OCI-LY3 (cell line): ENCODE data around the gene HOXD3.

Source experiments
- H2AFZ ChIP-seq: fragments of 200-600, 300-600 bp; shearing (Covaris generic); 2 replicates; pipeline ENCODE4 v1.6.0; 2014; ENCODE audit warnings: antibody characterized with exemption, low read depth, low read length
- H3K27ac ChIP-seq: fragments of 200-600, 300-600 bp; sonication (generic); 2 replicates; pipeline ENCODE4 v1.5.1; 2014; ENCODE audit warnings: mild to moderate bottlenecking, low read length, moderate library complexity, mixed read lengths
- H3K27me3 ChIP-seq: fragments of 200-600, 300-600 bp; sonication (generic); 2 replicates; pipeline ENCODE4 v1.6.1; 2014; ENCODE audit warnings: low read depth, low read length, mixed read lengths
- H3K36me3 ChIP-seq: fragments of 200-600, 300-600 bp; sonication (generic); replicated peaks from 2 replicates; pipeline ENCODE3; 2014; ENCODE audit warnings: low read depth, low read length, mixed read lengths
- H3K4me1 ChIP-seq: fragments of 300-600, 200-600 bp; sonication (generic); 2 replicates; pipeline ENCODE4 v1.6.1; 2014; ENCODE audit warnings: low read length, mixed read lengths
- H3K4me2 ChIP-seq: fragments of 200-600, 300-600 bp; sonication (generic); 2 replicates; pipeline ENCODE4 v1.6.1; 2014; ENCODE audit warnings: low read length, mixed read lengths
- H3K4me3 ChIP-seq: fragments of 300-600, 200-600 bp; sonication (generic); 2 replicates; pipeline ENCODE4 v1.5.1; 2014; ENCODE audit warnings: antibody characterized with exemption, mild to moderate bottlenecking, low read length, moderate library complexity
- H3K79me2 ChIP-seq: fragments of 300-600, 200-600 bp; shearing (Covaris generic); 2 replicates; pipeline ENCODE4 v1.6.1; 2014; ENCODE audit warnings: mild to moderate bottlenecking, low read length, mixed read lengths
- H3K9ac ChIP-seq: fragments of 300-600, 200-600 bp; shearing (Covaris generic); 2 replicates; pipeline ENCODE4 v1.6.0; 2014; ENCODE audit warnings: mild to moderate bottlenecking, low read length, moderate library complexity
- H3K9me3 ChIP-seq: fragments of 200-600, 300-600 bp; shearing (Covaris generic); 2 replicates; pipeline ENCODE4 v1.6.1; 2014; ENCODE audit warnings: low read length, mixed read lengths; ENCODE audit not compliant: insufficient read depth
- H4K20me1 ChIP-seq: fragments of 200-600, 300-600 bp; sonication (generic); 2 replicates; pipeline ENCODE4 v1.6.1; 2016; ENCODE audit warnings: low read length, mixed read lengths; ENCODE audit not compliant: insufficient read depth
- CTCF ChIP-seq: fragments of 200-600, 300-600 bp; sonication (generic); IDR thresholded peaks from 2 replicates; pipeline ENCODE4 v1.5.1; 2014; ENCODE audit warnings: antibody characterized with exemption, low read length, low read depth
- EZH2phosphoT487 ChIP-seq: fragments of 200-600 bp; shearing (Covaris generic); IDR thresholded peaks from 2 replicates; pipeline ENCODE4 v1.6.1; 2018; ENCODE audit warnings: antibody characterized with exemption, mixed run types, low read depth

HOXD3 gene

GRCh38 chr2:176156807-176157498, at the start of gene HOXD3:
Gene HOXD3, plus strand, starts transcription at chr2:176157307. Its CDS starts 11,808 bp downstream, at chr2:176169115.
- H3K4me2 ChIP-seq = no peak within 1 kb of the TSS
- no peaks in the 10 kb centered on the region for H3K9me3 ChIP-seq
- no peak within 1 kb of the TSS for H3K27ac ChIP-seq
- H3K4me1 ChIP-seq = no peaks in the 10 kb centered on the region
- no peak within 1 kb of the TSS for H3K9ac ChIP-seq
- H3K79me2 ChIP-seq = no peaks in the 10 kb centered on the region
- H3K27me3 ChIP-seq = no peaks in the 10 kb centered on the region
- no peaks in the 10 kb centered on the region for H4K20me1 ChIP-seq
- TF ChIP-seq EZH2phosphoT487 (no peak), CTCF (no peak)
- no peaks in the 10 kb centered on the region for H3K36me3 ChIP-seq
- H2AFZ ChIP-seq = no peak within 1 kb of the TSS
- no peak within 1 kb of the TSS for H3K4me3 ChIP-seq

GRCh38 chr2:176107731-176108181, 49.4 kb upstream of the HOXD3 start:
- Histone ChIP-seq H3K79me2 (no peaks in the 10 kb centered on the region), H3K4me3 (no peak overlapping the region), H4K20me1 (no peaks in the 10 kb centered on the region), H3K4me1 (peaks cover 28% of the 10 kb centered on the region), H3K36me3 (no peaks in the 10 kb centered on the region), H3K4me2 (no peak overlapping the region), H3K27ac (no peak overlapping the region), H3K9me3 (no peaks in the 10 kb centered on the region), H3K9ac (no peak overlapping the region), H3K27me3 (no peaks in the 10 kb centered on the region), H2AFZ (no peak overlapping the region)
- no peak for TF ChIP-seq CTCF
- TF ChIP-seq EZH2phosphoT487 = no peak

- H2AFZ ChIP-seq = no peak overlapping the region
- H3K27ac ChIP-seq = no peak overlapping the region
- peaks cover 26% of the 10 kb centered on the region for H3K4me1 ChIP-seq
- no peak overlapping the region for H3K9ac ChIP-seq
- no peaks in the 10 kb centered on the region for H3K27me3 ChIP-seq
- no peaks in the 10 kb centered on the region for H3K36me3 ChIP-seq
- no peak overlapping the region for H3K4me3 ChIP-seq
- no peaks in the 10 kb centered on the region for H3K79me2 ChIP-seq
- H3K9me3 ChIP-seq = no peaks in the 10 kb centered on the region
- no peak overlapping the region for H3K4me2 ChIP-seq
- H4K20me1 ChIP-seq = no peaks in the 10 kb centered on the region
- TF ChIP-seq CTCF = no peak
- TF ChIP-seq EZH2phosphoT487 = no peak
Measured at GRCh38 chr2:176109192-176109901, 47.8 kb upstream of the HOXD3 start.

- no peak for TF ChIP-seq CTCF
- no peak for TF ChIP-seq EZH2phosphoT487
- Histone ChIP-seq H2AFZ (no peak overlapping the region), H3K36me3 (no peaks in the 10 kb centered on the region), H3K9me3 (no peaks in the 10 kb centered on the region), H3K27ac (no peak overlapping the region), H3K4me2 (peak overlapping the region; percentile 59; the same call in 1 of the 2 replicates), H3K27me3 (no peaks in the 10 kb centered on the region), H4K20me1 (no peaks in the 10 kb centered on the region), H3K79me2 (no peaks in the 10 kb centered on the region), H3K4me1 (peaks cover 22% of the 10 kb centered on the region), H3K9ac (no peak overlapping the region), H3K4me3 (no peak overlapping the region)
Measured at GRCh38 chr2:176109946-176110345, 47.2 kb upstream of the HOXD3 start.
